ENCODE measurements around the gene FSIP2.

DNA sequence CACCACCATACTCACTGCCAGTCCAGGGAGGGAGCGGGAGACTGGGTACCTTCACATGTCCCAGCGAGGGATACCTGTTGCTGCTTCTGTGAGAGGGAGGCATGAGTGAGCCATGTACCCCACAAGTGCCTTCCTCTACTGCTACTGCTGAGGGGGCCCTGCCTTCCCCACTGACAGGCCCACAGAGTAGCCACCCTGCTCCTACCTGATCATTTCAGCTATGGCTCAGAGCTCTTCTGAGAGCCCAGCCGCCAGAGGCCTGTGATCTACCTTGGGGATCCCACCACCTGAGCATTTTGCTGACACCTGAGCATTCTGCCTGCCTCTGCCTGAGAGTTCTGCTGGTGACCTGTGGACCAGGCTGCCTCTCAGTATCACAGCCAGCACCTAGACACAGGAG lies 137.6 kb downstream of the FSIP2 start:
- TF ChIP-seq CTCF (IDR thresholded peaks at IDR 0.05; ENCODE audit: poor library complexity) (no peak), EZH2 (IDR thresholded peaks at IDR 0.05; ENCODE audit: borderline replicate concordance) (no peak)
